Keratinocyte (primary cell): Measurements from ENCODE around the gene DHRSX.
"Not testable (repeated sequence)": the region's sequence is repeated elsewhere in the genome, so short reads cannot be mapped to it uniquely, and the experiment has no call there.

Experiments used
- EZH2 ChIP-seq: IDR thresholded peaks from one replicate; pipeline ENCODE4 v1.6.1; 2012; ENCODE audit warnings: inconsistent platforms, mild to moderate bottlenecking, low read length, moderate library complexity
- TF ChIP-seq, protein P1 (sequence below), 3 experiments: IDR thresholded peaks in 1 of 3; conservative IDR thresholded peaks in 1 of 3; optimal IDR thresholded peaks in 1 of 3; 2 replicates in 2 of 3; 3 replicates in 1 of 3; pipeline versions ENCODE3 to v1.5.1; 2011; ENCODE audit warnings: low read length in 3 of 3, mild to moderate bottlenecking in 3 of 3, moderate library complexity in 2 of 3, control low read depth in 1 of 3, inconsistent platforms in 1 of 3; ENCODE audit not compliant: insufficient read depth in 2 of 3; ENCODE audit errors: extremely low read depth in 1 of 3

DNA sequence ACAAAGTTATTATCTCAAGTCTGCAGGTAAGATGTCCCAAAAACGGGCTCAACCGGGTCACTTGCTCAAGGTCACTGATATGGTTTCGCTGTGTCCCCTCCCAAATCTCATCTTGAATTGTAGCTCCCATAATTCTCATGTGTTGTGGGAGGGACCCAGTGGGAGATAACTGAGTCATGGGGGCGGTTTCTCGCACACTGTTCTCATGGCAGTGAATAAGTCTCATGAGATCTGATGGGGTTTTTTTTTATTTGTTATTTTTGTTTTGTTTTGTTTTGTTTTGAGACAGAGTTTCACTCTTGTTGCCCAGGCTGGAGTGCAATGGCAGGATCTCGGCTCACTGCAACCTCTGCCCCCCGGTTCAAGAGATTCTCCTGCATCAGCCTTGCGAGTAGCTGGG, 4.6 kb upstream of the DHRSX start:
- not testable (repeated sequence) for TF ChIP-seq EZH2
- TF ChIP-seq, protein P1, sequence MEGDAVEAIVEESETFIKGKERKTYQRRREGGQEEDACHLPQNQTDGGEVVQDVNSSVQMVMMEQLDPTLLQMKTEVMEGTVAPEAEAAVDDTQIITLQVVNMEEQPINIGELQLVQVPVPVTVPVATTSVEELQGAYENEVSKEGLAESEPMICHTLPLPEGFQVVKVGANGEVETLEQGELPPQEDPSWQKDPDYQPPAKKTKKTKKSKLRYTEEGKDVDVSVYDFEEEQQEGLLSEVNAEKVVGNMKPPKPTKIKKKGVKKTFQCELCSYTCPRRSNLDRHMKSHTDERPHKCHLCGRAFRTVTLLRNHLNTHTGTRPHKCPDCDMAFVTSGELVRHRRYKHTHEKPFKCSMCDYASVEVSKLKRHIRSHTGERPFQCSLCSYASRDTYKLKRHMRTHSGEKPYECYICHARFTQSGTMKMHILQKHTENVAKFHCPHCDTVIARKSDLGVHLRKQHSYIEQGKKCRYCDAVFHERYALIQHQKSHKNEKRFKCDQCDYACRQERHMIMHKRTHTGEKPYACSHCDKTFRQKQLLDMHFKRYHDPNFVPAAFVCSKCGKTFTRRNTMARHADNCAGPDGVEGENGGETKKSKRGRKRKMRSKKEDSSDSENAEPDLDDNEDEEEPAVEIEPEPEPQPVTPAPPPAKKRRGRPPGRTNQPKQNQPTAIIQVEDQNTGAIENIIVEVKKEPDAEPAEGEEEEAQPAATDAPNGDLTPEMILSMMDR (optimal IDR thresholded peaks at IDR 0.05 in 1 of 3, IDR thresholded peaks at IDR 0.05 in 1 of 3, conservative IDR thresholded peaks at IDR 0.05 in 1 of 3; ENCODE audit: extremely low read depth in 1 of 3, insufficient read depth in 2 of 3, low read length in 3 of 3): not testable (repeated sequence)
